Astrocyte (in vitro differentiated cells and primary cell): ENCODE data around the gene PAIP2. TPM values are rescaled to one million over a fixed set of nuclear protein-coding genes. Genes with fewer than 3 reads are reported as not detected.

Source experiments
- DNase-seq: peaks from one replicate; pipeline ENCODE4 v3.0.0-alpha.2; 2010; ENCODE audit warnings: low read depth
- FAIRE-seq: peaks from 2 replicates; lab custom pipeline; 2011; peaks lifted over from hg19 to GRCh38; lab: Jason Lieb, UNC
- H2AFZ ChIP-seq: 2 replicates; pipeline ENCODE4 v1.6.0; 2012; ENCODE audit warnings: low read depth, low read length, inconsistent platforms
- H3K27ac ChIP-seq: 2 replicates; pipeline ENCODE4 v1.5.1; 2011; ENCODE audit warnings: low read depth, low read length, inconsistent platforms
- H3K27me3 ChIP-seq: 2 replicates; pipeline ENCODE4 v1.6.0; 2011; ENCODE audit warnings: low read length, inconsistent platforms; ENCODE audit not compliant: insufficient read depth
- H3K36me3 ChIP-seq: 2 replicates; pipeline ENCODE4 v1.5.1; 2011; ENCODE audit warnings: low read length, inconsistent platforms; ENCODE audit not compliant: insufficient read depth
- H3K4me1 ChIP-seq: 2 replicates; pipeline ENCODE4 v1.5.1; 2011; ENCODE audit warnings: low read length, inconsistent platforms; ENCODE audit not compliant: insufficient read depth
- H3K4me2 ChIP-seq: 2 replicates; pipeline ENCODE4 v1.6.0; 2012; ENCODE audit warnings: low read length, inconsistent platforms
- H3K4me3 ChIP-seq: 2 replicates; pipeline ENCODE4 v1.5.1; 2011; ENCODE audit warnings: low read depth, mild to moderate bottlenecking, low read length, inconsistent platforms; ENCODE audit not compliant: insufficient read depth
- H3K79me2 ChIP-seq: 2 replicates; pipeline ENCODE4 v1.6.0; 2012; ENCODE audit warnings: mild to moderate bottlenecking, low read length, inconsistent platforms; ENCODE audit not compliant: insufficient read depth
- H3K9ac ChIP-seq: 2 replicates; pipeline ENCODE4 v1.6.0; 2012; ENCODE audit warnings: mild to moderate bottlenecking, low read length, inconsistent platforms
- H3K9me3 ChIP-seq: 2 replicates; pipeline ENCODE4 v1.5.1; 2012; ENCODE audit warnings: low read depth, mild to moderate bottlenecking, low read length, inconsistent platforms; ENCODE audit not compliant: insufficient read depth
- H4K20me1 ChIP-seq: 2 replicates; pipeline ENCODE4 v1.6.0; 2012; ENCODE audit warnings: low read length, inconsistent platforms; ENCODE audit not compliant: insufficient read depth
- H3K27ac Mint-ChIP-seq: one replicate; pipeline ENCODE4 v1.8.0; 2021; ENCODE audit warnings: mild to moderate bottlenecking, mixed read lengths; ENCODE audit not compliant: unreplicated experiment
- H3K27me3 Mint-ChIP-seq: one replicate; pipeline ENCODE4 v1.8.0; 2021; ENCODE audit warnings: low read depth, mixed read lengths; ENCODE audit not compliant: unreplicated experiment
- H3K36me3 Mint-ChIP-seq: one replicate; pipeline ENCODE4 v1.8.0; 2021; ENCODE audit warnings: low read depth, mixed read lengths; ENCODE audit not compliant: unreplicated experiment
- H3K4me1 Mint-ChIP-seq: one replicate; pipeline ENCODE4 v1.8.0; 2021; ENCODE audit warnings: low read depth, mixed read lengths; ENCODE audit not compliant: unreplicated experiment
- H3K4me3 Mint-ChIP-seq: one replicate; pipeline ENCODE4 v1.8.0; 2021; ENCODE audit warnings: mild to moderate bottlenecking, moderate library complexity, mixed read lengths; ENCODE audit not compliant: unreplicated experiment
- H3K9me3 Mint-ChIP-seq: one replicate; pipeline ENCODE4 v1.8.0; 2021; ENCODE audit warnings: mild to moderate bottlenecking, mixed read lengths; ENCODE audit not compliant: unreplicated experiment
- CTCF ChIP-seq: IDR thresholded peaks from 2 replicates; pipeline ENCODE4 v1.5.1; 2011; ENCODE audit warnings: low read depth, mild to moderate bottlenecking, inconsistent platforms, low read length, moderate library complexity; ENCODE audit not compliant: insufficient read depth
- EZH2 ChIP-seq: IDR thresholded peaks from 2 replicates; pipeline ENCODE4 v1.6.1; 2012; ENCODE audit warnings: mild to moderate bottlenecking, low read length, inconsistent platforms; ENCODE audit not compliant: insufficient read depth
- total RNA-seq: library from RNA; stranded (reverse); gene quantifications from 2 replicates; pipeline ENCODE4 v1.2.1, GENCODE V29; 2021

Gene PAIP2
- total RNA-seq, 1 donor from 2014 or later, result 75.3 TPM

DNA sequence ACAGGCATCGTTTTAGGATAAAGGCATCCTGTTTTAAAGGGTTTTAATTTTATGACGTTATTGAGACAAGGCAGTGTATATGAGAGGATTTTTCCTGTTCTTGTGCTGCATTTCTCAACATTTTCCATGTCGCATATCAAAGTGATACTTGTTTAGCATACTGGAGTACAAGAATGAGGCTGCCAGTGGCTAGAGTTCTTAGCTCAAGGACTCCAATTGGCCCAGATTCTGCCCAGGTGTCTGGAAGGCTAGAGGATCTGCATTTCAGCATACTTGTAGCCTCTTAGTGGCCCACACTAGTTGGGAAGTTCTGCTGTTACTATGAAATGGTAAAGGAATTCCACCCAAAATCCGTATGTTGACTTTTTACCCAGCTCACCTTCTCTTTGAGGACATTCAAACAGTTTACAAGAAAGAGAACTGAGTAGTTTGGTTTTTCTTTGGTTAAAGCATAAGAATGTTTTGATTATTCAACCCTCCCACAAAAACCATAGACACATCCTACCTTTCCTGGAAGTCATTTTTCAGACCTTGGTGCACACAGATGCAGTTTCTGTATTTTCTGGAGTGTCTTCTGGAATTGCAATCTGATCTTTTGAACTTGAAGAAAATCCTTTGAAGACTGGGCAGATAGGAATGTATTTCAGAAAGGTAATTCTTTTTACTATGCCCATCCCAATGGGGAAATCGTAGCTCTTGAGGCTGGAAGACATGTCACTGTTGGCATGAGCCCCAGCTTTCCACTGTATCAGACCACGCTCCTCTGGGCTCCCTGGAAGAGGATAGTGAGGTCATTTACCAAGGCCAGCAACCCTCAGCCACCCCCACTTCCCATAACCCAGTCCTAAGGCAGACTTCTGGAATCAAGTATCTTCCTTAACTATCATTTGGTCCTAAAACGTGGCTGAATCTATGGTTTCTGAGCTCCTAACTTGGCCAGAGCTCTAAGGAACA lies 30.1 kb downstream of the PAIP2 start:
- Histone ChIP-seq H3K4me2 (no peak overlapping the region), H3K36me3 (peaks cover 6% of the 10 kb centered on the region), H3K27me3 (no peaks in the 10 kb centered on the region), H3K9ac (no peak overlapping the region), H3K79me2 (no peaks in the 10 kb centered on the region), H3K9me3 (no peaks in the 10 kb centered on the region), H3K27ac (no peak overlapping the region), H3K4me1 (peaks cover 17% of the 10 kb centered on the region), H4K20me1 (peaks cover 29% of the 10 kb centered on the region), H2AFZ (no peak overlapping the region), H3K4me3 (no peak overlapping the region)
- Mint-ChIP-seq H3K27ac (no peak overlapping the region), H3K4me1 (peaks cover 7% of the 10 kb centered on the region), H3K9me3 (no peaks in the 10 kb centered on the region), H3K4me3 (no peak overlapping the region), H3K36me3 (peaks cover 29% of the 10 kb centered on the region), H3K27me3 (no peaks in the 10 kb centered on the region)
- FAIRE-seq, result no peak
- DNase-seq, result peak; percentile 66
- TF ChIP-seq EZH2, result no peak
- TF ChIP-seq CTCF, result no peak

- FAIRE-seq, result no peak
- H3K9me3 Mint-ChIP-seq, result no peaks in the 10 kb centered on the region
Observed at GRCh38 chr5:139374909-139375308, 33.3 kb downstream of the PAIP2 start.

More at GRCh38 chr5:139374909-139375308, 33.3 kb downstream of the PAIP2 start:
- Mint-ChIP-seq H3K27me3 (no peaks in the 10 kb centered on the region), H3K4me3 (no peak overlapping the region), H3K4me1 (peaks cover 4% of the 10 kb centered on the region), H3K27ac (no peak overlapping the region), H3K36me3 (peaks cover 38% of the 10 kb centered on the region)
- no peak overlapping the region for H3K4me2 ChIP-seq
- H3K27me3 ChIP-seq, result no peaks in the 10 kb centered on the region
- no peak for DNase-seq
- no peaks in the 10 kb centered on the region for H3K79me2 ChIP-seq
- H4K20me1 ChIP-seq, result peaks cover 28% of the 10 kb centered on the region
- no peak overlapping the region for H3K27ac ChIP-seq
- peaks cover 14% of the 10 kb centered on the region for H3K4me1 ChIP-seq
- no peak overlapping the region for H2AFZ ChIP-seq
- no peak overlapping the region for H3K9ac ChIP-seq
- H3K9me3 ChIP-seq, result no peaks in the 10 kb centered on the region
- no peak overlapping the region for H3K4me3 ChIP-seq
- no peaks in the 10 kb centered on the region for H3K36me3 ChIP-seq
- TF ChIP-seq CTCF, result no peak
